Right lobe of liver (tissue), 6 donors: ENCODE measurements around the gene DENND2D. TPM values are rescaled to one million over a fixed set of nuclear protein-coding genes. Genes with fewer than 3 reads are reported as not detected.

Experiments
- ATAC-seq, 4 donors: fragments of 200-7000 bp; cut with Tn5 transposase; one replicate each; pipeline ENCODE4 v1.9.1; 2020; ENCODE audit warnings: mild to moderate bottlenecking in 4 of 4, moderate library complexity in 4 of 4
- DNase-seq, 3 donors: peaks; one replicate each; pipeline ENCODE4 v3.0.0-alpha.2; 2020
- H3K27ac ChIP-seq, 3 donors: fragments of 200-600 bp; one replicate each; pipeline ENCODE4 v1.8.0; 2022
- H3K27me3 ChIP-seq, 2 donors: fragments of 200-600 bp; one replicate each; pipeline ENCODE4 v1.8.0; 2022
- H3K36me3 ChIP-seq, 4 donors: fragments of 200-600 bp; sonication (generic) in 1 of 4; one replicate each; pipeline versions ENCODE4 v1.5.1 to v1.8.0; 2017 to 2022; ENCODE audit warnings: control low read depth in 1 of 4
- H3K4me1 ChIP-seq, 4 donors: fragments of 200-600 bp; sonication (generic) in 1 of 4; one replicate each; pipeline versions ENCODE4 v1.5.1 to v1.8.0; 2017 to 2022; ENCODE audit warnings: control low read depth in 1 of 4
- H3K4me3 ChIP-seq, 3 donors: fragments of 200-600 bp; one replicate each; pipeline ENCODE4 v1.8.0; 2022
- H3K9me3 ChIP-seq, 4 donors: fragments of 200-600 bp; sonication (generic) in 1 of 4; one replicate each; pipeline versions ENCODE4 v1.5.1 to v1.8.0; 2017 to 2022; ENCODE audit warnings: control low read depth in 1 of 4
- POLR2A ChIP-seq: fragments of 450-650 bp; IDR thresholded peaks from one replicate; pipeline ENCODE4 v1.6.1; 2017; ENCODE audit warnings: antibody characterized with exemption, mild to moderate bottlenecking
- WGBS: methylation state at CpG from one replicate; pipeline ENCODE4 v1.1.6; 2018; ENCODE audit warnings: low coverage, low lambda C conversion rate; ENCODE audit not compliant: insufficient coverage; ENCODE audit errors: missing lambda C conversion rate; 5-methylcytosine and 5-hydroxymethylcytosine counted together
- intact Hi-C, 2 donors: fragments of 100-400 bp; cut with DNase I; formaldehyde crosslinking; loops; one replicate each; pipeline versions ENCODE4 v1.11.2 to v1.14.1; 2022
- total RNA-seq, 6 experiments: library from RNA; depleted of rRNA in 2 of 6; stranded (reverse); fragments of >200 nt in 2 of 6; fragmentation: NEBNext Ultra II Directional in 3 of 6; extraction: Animal tissue kit (Norgen Biotek cat#: 25700) in 3 of 6; gene quantifications; one replicate each; pipeline versions ENCODE4 v1.1.0 to v1.2.4, GENCODE V29; 2016 to 2023
- TF ChIP-seq, protein P1 (sequence below), 4 donors: fragments of 200-600 bp in 3 of 4; fragments of 450-650 bp in 1 of 4; IDR thresholded peaks; one replicate each; pipeline versions ENCODE4 v1.5.1 to v1.8.0; 2016 to 2022; ENCODE audit warnings: antibody characterized with exemption in 4 of 4, mild to moderate bottlenecking in 2 of 4
- donor health status: DM: no; HTN: yes; CAD: no.
- donor health status: DM: no; HTN: no; CAD: no.
- donor health status: DM: no; HTN: no; CAD: no.
- donor health status: DM: no; HTN: yes; CAD: no.
- donor health status: DM: no; HTN: yes; CAD: no.

The DENND2D gene
- total RNA-seq, 6 experiments from 2014 or later: 9.6 to 18.6 (median 13.9) TPM

DNA sequence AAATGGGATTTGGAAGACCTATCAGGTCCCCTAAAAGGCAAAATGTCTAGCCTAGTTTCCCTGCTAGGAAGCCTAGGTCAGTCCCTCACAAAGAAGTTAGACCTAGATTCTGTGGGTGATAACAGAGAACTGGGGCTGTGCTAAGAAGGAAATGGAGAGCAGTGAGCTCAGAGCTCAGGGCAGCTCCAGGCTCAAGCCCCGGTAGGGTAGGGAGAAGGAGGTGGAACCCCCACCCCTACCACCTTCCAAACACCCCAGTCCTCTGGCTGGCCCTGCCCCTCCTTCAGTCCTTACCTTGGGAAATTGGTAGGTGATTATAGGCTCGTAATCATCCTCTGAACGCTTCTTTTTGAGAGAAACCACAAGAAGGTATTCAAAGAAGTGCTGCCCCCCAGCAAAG, 1.1 kb downstream of the DENND2D start:
- no peak for DNase-seq

DNA sequence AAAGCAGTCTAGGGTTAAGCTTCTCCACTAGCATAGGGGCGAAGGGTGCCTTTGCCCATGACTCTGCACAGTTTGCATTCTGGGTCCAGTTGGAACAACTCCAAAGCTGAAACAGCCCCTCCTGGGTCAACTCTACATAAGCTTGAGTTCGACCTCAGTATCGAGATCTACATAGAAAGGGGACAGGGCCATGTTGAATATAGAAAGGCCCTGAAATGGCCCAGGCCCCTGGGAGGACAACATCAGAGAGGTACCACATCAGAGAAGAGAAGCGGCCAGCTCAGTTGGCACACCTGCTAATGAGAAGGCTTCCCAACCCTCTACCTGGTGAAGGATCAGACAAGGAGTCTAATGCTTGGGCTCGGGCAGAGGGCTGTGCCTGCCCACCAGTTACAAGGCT, 1.6 kb downstream of the DENND2D start:
- DNase-seq: no peak
- peak overlapping the region; percentile 52 to 71 (median 62) for H3K27ac ChIP-seq
- H3K9me3 ChIP-seq: no peaks in the 10 kb centered on the region
- H3K36me3 ChIP-seq: peaks cover 0 to 7% (median 0%) of the 10 kb centered on the region in 4 donors
- H3K4me1 ChIP-seq: peaks cover 0 to 73% (median 32%) of the 10 kb centered on the region in 4 donors
- no peaks in the 10 kb centered on the region for H3K27me3 ChIP-seq
- no peak for TF ChIP-seq POLR2A
- TF ChIP-seq, protein P1, sequence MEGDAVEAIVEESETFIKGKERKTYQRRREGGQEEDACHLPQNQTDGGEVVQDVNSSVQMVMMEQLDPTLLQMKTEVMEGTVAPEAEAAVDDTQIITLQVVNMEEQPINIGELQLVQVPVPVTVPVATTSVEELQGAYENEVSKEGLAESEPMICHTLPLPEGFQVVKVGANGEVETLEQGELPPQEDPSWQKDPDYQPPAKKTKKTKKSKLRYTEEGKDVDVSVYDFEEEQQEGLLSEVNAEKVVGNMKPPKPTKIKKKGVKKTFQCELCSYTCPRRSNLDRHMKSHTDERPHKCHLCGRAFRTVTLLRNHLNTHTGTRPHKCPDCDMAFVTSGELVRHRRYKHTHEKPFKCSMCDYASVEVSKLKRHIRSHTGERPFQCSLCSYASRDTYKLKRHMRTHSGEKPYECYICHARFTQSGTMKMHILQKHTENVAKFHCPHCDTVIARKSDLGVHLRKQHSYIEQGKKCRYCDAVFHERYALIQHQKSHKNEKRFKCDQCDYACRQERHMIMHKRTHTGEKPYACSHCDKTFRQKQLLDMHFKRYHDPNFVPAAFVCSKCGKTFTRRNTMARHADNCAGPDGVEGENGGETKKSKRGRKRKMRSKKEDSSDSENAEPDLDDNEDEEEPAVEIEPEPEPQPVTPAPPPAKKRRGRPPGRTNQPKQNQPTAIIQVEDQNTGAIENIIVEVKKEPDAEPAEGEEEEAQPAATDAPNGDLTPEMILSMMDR (IDR thresholded peaks at IDR 0.05): no peak
- H3K4me3 ChIP-seq: peak overlapping the region; percentile 2 to 32 (median 6)
- intact Hi-C loops: no loop called here
- WGBS: 50% methylated on average over 2 of the region's 5 CpGs
- no peak for ATAC-seq

More for the DNA sequence above, 1.1 kb downstream of the DENND2D start:
- H3K9me3 ChIP-seq: no peaks in the 10 kb centered on the region
- no peaks in the 10 kb centered on the region for H3K27me3 ChIP-seq
- WGBS: 67% methylated on average over 1 of the region's 3 CpGs
- peak overlapping the region; percentile 3 to 32 (median 6) for H3K4me3 ChIP-seq
- intact Hi-C loops: no loop called here
- TF ChIP-seq, protein P1 (IDR thresholded peaks at IDR 0.05): no peak
- no peak for TF ChIP-seq POLR2A
- no peak for ATAC-seq
- H3K36me3 ChIP-seq: peaks cover 0 to 7% (median 0%) of the 10 kb centered on the region in 4 donors
- H3K4me1 ChIP-seq: peaks cover 0 to 68% (median 29%) of the 10 kb centered on the region in 4 donors
- H3K27ac ChIP-seq: peak overlapping the region; percentile 52 to 71 (median 62)

DNA sequence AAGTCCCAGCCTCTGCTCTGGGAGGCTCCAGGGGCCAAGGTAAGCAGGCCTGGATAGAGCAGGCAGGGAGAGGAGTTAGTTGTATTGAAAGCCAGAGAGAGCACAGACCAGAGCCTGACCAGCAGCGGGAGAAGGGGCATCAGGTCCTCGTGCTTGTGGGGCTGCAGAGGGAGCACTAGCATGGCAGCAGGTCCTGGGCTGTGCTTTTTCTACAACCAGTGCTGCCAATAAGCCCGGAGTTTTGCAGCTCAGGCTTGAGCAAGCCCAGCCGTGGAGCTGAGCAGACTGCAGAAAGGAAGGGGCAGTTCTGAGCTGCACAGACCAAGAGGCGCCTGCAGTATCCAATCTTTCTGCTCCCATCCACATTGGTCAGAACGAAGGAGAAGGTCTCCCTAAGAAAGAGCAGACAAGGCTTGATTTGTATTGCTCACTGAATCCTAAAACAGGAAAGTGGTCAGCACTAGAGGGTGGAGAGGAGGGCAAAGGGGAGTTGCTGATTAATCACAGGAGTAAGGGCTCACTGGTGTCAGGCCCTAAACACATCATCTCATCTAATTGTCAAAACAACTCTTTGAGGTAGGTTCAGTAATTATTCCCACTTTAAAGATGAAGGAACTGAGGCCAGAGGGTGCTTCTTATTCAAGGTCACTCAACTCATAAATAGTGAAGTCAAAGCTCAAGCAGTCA, 2.7 kb downstream of the DENND2D start:
- ATAC-seq (peak in 1 of 4 donors; percentile 17), DNase-seq (no peak)
- TF ChIP-seq POLR2A: no peak
- TF ChIP-seq, protein P1 (IDR thresholded peaks at IDR 0.05): peak in 2 of 4 donors; percentile 14 to 31
- H3K4me3 ChIP-seq: peak overlapping the region in 1 of 3 donors; percentile 32
- H3K4me1 ChIP-seq: peaks cover 0 to 78% (median 34%) of the 10 kb centered on the region in 4 donors
- intact Hi-C loops: no loop called here
- H3K36me3 ChIP-seq: peaks cover 0 to 7% (median 0%) of the 10 kb centered on the region in 4 donors
- WGBS: no CpG with 5 or more reads among the region's 6 CpGs
- no peaks in the 10 kb centered on the region for H3K9me3 ChIP-seq
- peak overlapping the region in 1 of 3 donors; percentile 71 for H3K27ac ChIP-seq
- no peaks in the 10 kb centered on the region for H3K27me3 ChIP-seq

DNA sequence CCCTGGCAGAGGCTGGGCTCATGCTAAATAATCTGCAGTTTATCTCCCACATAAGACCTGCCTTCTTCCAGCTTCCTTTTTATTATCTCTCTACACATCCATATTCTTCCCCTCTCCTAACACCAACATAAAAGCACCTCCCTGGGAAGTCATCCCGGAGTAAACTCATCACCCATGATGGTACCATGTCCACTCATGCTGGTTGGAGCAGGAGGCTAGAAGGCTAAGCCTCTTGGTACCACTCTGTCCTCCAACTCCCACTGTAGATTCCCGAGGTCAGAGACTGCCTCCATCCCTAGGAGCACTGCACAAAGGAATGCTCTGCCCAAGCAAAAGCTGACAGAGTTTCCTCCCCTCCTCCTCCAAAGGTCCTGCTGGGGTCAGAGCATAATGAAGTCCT, 4.2 kb downstream of the DENND2D start:
- 79% methylated on average over 2 of the region's 2 CpGs for WGBS
- Histone ChIP-seq H3K36me3 (peaks cover 0 to 7% (median 0%) of the 10 kb centered on the region in 4 donors), H3K4me3 (no peak overlapping the region)

More for the DNA sequence above, 4.2 kb downstream of the DENND2D start:
- Histone ChIP-seq H3K27me3 (no peaks in the 10 kb centered on the region), H3K9me3 (no peaks in the 10 kb centered on the region), H3K27ac (no peak overlapping the region), H3K4me1 (peaks cover 0 to 78% (median 36%) of the 10 kb centered on the region in 4 donors)
- intact Hi-C loops: no loop called here
- ATAC-seq: no peak
- no peak for DNase-seq
- TF ChIP-seq, protein P1 (IDR thresholded peaks at IDR 0.05): no peak
